Measurements from ENCODE around the gene GPR83. TPM values are rescaled to one million over a fixed set of nuclear protein-coding genes. Genes with fewer than 3 reads are reported as not detected.
"Not testable (repeated sequence)": the region's sequence is repeated elsewhere in the genome, so short reads cannot be mapped to it uniquely, and the experiment has no call there.

GPR83 gene
- total RNA-seq, 1 donor from 2014 or later = 0.05 TPM

DNA sequence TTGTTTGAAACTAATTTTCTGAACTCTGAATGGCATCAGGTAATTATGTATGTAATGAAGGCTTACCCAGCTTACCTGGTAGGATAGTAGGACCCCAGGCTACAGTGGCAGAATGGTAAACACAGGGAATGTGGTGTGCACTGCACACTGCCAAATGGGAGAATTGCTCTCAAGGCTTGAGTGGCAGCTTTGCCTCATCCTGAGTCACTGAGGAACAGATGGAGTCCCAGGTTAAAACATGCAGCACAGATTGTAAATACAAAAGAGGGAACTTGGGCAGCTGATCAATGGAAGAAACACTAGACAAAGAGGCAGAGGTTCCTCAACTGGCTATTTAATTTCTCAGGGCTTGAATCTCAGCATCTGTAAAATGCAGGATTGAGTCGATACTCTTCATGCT lies 24.4 kb downstream of the GPR83 start:
- intact Hi-C loops (cut with micrococcal nuclease) = no loop called here

DNA sequence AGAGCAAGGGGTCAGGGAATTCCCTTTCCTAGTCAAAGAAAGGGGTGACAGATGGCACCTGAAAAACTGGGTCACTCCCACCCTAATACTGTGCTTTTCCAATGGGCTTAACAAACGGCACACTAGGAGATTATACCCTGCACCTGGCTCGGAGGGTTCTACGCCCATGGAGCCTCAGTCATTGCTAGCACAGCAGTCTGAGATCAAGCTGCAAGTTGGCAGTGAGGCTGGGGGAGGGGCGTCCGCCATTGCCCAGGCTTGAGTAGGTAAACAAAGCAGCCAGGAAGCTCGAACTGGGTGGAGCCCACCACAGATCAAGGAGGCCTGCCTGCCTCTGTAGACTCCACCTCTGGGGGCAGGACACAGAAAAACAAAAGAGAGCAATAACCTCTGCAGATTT lies 30.6 kb downstream of the GPR83 start:
- intact Hi-C loops (cut with micrococcal nuclease) = not testable (repeated sequence)

DNA sequence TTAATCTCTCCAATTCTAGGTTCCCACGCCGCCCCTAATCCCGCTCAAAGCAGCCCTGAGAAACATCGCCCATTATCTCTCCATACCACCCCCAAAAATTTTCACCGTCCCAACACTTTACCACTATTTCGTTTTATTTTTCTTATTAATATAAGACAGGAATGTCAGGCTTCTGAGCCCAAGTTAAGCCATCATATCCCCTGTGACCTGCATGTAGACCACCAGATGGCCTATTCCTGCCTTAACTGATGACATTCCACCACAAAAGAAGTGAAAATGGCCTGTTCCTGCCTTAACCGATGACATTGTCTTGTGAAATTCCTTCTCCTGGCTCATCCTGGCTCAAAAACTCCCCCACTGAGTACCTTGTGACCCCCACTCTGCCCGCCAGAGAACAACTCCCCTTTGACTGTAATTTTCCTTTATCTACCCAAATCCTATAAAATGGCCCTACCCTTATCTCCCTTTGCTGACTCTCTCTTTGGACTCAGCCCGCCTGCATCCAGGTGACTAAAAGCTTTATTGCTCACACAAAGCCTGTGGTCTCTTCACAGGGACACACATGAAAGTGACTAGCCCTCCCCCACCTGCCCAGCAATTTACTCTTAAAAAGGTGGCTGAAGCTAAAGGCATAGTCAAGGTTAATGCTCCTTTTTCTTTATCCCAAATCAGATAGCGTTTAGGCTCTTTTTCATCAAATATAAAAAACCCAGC lies 50.2 kb downstream of the GPR83 start:
- intact Hi-C loops (cut with micrococcal nuclease) = not testable (repeated sequence)

DNA sequence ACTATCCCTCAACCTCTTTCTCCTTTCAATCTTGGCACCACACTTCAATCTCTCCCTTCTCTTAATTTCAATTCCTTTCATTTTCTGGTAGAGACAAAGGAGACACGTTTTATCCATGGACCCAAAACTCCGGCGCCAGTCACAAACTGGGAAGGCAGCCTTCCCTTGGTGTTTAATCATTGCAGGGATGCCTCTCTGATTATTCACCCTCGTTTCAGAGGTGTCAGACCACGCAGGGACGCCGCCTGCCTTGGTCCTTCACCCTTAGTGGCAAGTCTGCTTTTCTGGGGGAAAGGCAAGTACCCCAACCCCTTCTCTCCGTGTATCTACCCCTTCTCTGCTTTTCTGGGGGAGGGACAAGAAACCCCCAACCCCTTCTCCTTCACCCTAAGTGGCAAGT lies 54.9 kb downstream of the GPR83 start:
- intact Hi-C loops (cut with micrococcal nuclease) = not testable (repeated sequence)

DNA sequence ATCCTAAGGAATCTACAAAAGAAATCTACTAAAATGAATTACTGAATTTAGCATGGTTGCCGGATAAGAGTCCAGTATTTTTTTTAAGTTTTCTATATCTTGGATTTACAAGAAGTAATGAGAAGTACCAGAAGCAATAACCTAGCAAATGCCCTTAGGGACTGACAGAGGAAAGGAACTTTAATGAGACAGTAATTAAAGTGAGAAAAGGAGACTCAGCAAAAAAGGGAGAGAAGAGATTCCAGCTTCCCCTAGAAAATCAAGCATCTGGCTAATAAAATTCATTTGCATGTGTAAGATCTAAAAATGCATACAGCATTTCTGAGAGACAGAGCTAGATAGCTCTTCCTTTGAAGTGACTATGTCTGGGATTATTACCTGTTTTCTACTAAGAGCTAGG lies 57.7 kb downstream of the GPR83 start:
- intact Hi-C loops (cut with micrococcal nuclease) = no loop called here

DNA sequence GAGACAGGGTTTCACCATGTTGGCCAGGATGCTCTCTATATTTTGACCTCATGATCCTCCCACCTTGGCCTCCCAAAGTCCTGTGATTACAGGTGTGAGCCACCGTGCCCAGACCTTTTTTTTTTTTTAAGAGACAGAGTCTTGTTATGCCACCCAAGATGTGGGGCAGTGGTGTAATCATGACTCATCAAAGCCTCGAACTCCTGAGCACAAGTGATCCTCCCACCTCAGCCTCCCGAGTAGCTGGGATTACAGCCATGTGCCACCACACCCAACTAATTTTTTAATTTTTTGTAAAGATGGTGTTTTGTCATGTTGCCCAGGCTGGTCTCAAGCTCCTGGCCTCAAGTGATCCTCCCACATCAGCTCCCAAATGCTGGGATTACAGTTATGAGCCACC lies 59.0 kb downstream of the GPR83 start:
- intact Hi-C loops (cut with micrococcal nuclease) = no loop called here

DNA sequence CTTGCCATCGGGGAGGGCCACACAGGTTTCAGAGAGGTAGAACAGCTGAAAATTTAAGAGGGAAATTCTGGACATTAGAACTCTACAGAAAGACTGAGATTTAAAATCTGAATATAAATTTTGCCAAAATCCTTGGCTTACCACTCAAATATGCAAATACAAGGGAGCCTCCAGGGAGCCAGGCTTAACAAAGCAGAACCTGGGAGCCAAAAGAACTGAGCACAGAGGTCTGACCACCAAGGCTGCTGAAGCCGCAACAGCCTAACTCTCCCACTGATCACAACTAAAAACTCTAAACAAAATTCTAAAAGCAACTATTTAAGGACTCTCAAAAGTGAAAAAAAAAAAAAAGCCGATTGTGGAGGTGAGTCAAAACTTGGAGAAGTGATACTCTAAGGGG lies 62.6 kb downstream of the GPR83 start:
- intact Hi-C loops (cut with micrococcal nuclease) = no loop called here

DNA sequence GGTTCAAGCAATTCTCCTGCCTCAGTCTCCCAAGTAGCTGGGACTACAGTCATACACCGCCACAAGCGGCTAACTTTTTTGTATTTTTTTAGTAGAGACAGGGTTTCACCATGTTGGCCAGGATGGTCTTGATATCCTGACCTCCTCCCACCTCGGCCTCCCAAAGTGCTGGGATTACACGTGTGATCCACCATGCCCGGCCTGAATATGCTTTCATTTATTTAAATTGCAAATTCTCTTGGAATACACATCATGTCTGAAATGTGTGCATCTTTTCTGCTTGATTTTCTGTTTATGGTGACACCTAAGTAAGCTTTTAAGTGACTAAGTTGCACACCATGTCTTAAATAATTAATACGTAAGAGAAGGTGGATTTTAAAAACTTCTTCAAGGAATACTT lies 65.2 kb downstream of the GPR83 start:
- intact Hi-C loops (cut with micrococcal nuclease) = no loop called here

DNA sequence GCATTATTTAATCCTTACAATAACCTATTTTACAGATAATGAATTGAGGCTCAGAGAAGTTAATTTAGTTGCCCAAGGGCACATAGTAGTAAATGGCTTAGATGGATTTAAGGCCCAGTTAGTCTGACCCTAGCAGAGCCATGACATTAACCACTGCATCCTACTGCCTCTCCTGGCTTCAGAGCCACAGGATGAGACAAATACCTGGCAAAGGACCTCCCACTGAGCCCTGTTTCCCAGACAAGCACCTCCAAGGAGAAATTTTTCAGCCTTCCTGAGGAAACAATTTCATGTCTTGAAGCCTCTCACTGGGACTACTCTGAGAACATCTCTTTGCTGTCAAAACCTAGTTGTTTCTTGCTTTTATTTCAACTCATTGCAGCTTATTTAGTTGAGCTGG lies 68.4 kb downstream of the GPR83 start:
- intact Hi-C loops (cut with micrococcal nuclease) = no loop called here

DNA sequence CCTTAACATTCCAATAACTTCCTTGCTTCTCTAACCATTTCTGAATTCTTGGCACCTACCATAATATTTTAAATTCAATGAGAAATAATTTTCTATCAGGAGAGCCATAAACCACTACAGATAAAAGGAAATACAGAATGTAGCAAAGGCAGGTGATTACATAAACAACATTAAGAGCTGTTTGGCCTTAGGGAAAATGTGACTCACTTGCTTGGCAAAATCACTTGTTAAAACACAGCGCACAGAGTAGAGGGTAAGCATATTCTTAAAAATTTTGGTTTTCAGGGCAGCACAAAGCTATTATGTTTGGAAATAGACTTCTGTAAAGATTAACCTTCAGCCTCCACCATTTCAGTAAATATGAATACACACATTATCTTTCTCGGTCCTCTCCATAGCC lies 70.4 kb downstream of the GPR83 start:
- intact Hi-C loops (cut with micrococcal nuclease) = no loop called here

DNA sequence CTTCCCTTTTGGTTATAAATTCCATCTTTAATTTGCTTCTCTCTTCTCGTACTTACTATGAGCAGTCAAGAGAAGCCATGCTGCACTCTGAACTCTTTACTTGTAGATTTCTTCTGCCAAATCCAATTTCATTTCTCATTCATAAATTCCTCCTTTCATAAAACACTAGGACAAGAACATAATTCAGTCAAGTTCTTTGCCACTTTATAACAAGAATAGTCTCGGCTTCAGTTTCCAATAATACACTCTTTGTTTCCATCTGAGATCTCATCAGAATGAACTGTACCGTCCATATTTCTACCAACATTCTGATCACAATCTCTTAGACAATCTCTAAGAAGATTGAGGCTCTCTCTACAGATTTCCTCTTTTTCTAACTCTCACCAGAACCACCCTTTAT lies 71.7 kb downstream of the GPR83 start:
- intact Hi-C loops (cut with micrococcal nuclease) = loop anchor here (5.0 kb wide), 1 partner anchor 407 kb away; no protein-coding TSS in a partner anchor

DNA sequence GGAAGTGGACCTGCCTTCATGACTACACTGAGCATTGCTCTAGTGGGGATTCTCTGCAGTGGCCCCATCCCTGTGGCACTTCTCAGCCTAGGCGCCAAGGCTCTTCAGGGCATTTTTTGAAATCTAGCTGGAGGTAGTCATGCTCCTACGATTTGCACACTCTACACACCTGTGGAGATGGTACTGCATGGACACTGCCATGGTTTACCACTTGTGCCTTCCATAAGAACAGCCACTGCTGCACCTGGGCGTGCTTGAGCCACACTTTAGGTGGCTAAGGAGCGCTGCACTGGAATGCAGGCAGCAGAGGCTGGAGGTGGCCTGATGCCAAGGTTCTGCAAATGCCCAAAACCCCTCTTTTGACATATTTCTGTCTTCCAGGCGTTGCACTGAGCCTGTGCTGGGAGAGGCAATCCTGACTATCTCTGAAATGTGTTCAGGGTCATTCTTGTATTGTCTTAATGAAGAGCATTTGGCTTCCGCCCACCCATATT lies 72.6 kb downstream of the GPR83 start:
- intact Hi-C loops (cut with micrococcal nuclease) = loop anchor here (5.0 kb wide), 1 partner anchor 406 kb away; no protein-coding TSS in a partner anchor

Other genes with a start within 250 kb of the GPR83 start
- gene IZUMO1R, start 96.8 kb downstream of the GPR83 start, total RNA-seq = not detected in 2 replicates
- gene MRE11, start 92.4 kb upstream of the GPR83 start, total RNA-seq = 35.8 and 36.4 TPM in 2 replicates
- 22.8 and 25.0 TPM in 2 replicates for gene ANKRD49, start 92.6 kb upstream of the GPR83 start, total RNA-seq
- gene C11orf97, start 111.0 kb upstream of the GPR83 start, total RNA-seq = not detected in 2 replicates
- gene FUT4, start 142.5 kb upstream of the GPR83 start, total RNA-seq = 7.1 and 7.5 TPM in 2 replicates
- 0.69 and 1.0 TPM in 2 replicates for gene PIWIL4, start 165.9 kb upstream of the GPR83 start, total RNA-seq